8988T (cell line): ENCODE results near the gene TAF3.
"Not testable (repeated sequence)": the region's sequence is repeated elsewhere in the genome, so short reads cannot be mapped to it uniquely, and the experiment has no call there.

Source experiments
- DNase-seq: peaks from one replicate; pipeline ENCODE4 v3.0.0; 2011

TAF3 gene, protein sequence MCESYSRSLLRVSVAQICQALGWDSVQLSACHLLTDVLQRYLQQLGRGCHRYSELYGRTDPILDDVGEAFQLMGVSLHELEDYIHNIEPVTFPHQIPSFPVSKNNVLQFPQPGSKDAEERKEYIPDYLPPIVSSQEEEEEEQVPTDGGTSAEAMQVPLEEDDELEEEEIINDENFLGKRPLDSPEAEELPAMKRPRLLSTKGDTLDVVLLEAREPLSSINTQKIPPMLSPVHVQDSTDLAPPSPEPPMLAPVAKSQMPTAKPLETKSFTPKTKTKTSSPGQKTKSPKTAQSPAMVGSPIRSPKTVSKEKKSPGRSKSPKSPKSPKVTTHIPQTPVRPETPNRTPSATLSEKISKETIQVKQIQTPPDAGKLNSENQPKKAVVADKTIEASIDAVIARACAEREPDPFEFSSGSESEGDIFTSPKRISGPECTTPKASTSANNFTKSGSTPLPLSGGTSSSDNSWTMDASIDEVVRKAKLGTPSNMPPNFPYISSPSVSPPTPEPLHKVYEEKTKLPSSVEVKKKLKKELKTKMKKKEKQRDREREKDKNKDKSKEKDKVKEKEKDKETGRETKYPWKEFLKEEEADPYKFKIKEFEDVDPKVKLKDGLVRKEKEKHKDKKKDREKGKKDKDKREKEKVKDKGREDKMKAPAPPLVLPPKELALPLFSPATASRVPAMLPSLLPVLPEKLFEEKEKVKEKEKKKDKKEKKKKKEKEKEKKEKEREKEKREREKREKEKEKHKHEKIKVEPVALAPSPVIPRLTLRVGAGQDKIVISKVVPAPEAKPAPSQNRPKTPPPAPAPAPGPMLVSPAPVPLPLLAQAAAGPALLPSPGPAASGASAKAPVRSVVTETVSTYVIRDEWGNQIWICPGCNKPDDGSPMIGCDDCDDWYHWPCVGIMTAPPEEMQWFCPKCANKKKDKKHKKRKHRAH

DNA sequence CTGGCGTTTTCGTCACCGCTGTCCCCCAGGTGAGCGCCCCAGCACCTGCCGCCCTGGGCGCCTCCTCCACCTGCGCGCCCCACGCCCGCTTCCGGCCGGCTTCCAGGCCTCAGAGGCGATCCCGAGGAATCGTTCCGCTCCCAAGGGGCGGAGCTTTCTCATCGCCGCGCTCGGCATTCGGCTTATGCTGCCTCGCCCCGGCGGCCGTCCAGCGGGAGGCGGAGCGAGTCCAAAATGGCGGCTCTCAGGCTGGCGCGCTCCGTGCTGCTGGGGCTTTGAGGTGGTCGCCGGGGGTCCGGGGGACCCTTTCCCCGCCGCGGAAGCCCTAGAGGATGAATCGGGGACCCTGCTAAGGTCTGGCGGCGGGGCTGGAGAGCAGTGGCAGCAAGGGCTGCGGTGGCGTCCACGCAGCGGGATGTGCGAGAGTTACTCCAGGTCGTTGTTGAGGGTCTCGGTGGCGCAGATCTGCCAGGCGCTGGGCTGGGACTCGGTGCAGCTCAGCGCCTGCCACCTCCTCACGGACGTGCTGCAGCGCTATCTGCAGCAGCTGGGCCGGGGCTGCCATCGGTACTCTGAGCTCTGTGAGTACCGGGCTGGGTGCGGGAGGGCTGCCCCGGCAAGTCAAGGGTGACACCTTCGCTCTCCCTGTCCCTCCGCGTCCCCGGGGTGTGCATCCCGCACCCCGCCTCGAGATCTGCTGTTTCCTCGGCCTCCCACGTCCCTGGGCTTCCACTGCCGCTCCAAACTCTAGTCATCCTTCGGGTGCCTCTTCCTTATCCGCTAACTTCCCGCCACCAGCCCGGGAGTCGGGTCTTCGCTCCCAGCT lies at the start of gene TAF3:
TSS of gene TAF3 (plus strand) at position 211 of the 826 bp plus-strand sequence. CDS start at position 416, 205 bp downstream.
- peak; percentile 59 for DNase-seq

DNA sequence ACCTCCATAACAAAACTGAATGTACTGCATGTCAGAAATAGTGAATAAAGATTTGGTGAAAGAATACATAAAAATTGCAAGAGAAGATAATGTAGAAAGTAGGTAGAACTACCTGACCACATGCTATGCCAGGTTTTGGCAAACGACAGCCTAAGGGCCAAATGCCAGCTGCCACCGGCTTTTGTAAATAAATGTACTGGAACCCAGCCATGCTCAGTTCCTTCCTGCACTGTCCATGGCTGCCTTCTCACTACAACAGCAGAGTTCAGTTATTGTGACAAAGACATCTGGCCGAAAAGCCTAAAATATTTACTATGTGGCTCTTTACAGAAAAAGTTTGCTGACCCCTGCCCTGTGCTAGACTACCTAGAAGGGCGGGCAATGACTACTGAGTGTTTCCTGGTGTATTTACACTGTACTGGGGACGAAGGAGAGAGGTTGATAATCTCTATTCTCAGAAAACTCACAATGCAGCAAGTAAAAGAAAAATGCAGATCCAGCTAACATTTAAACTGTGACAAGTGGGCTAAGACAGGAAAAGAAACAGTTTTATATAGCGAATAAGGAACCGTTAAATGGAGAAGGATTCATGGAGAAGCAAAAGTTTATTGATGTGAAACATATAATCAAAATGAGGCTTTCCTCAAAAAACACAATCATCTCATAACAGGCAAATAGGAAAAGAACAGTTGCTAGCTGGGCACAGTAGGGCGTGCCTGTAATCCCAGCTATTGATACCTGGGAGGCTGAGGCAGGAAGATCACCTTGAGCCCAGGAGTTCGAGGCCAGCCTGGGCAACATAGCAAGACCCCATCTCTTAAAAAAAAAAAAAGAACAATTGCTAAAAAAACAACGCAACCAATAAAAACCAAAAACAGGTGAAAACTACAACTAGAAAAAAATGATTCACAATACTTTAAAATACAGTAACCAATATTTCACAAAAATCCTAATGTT lies 44.2 kb upstream of the TAF3 start:
- no peak for DNase-seq

DNA sequence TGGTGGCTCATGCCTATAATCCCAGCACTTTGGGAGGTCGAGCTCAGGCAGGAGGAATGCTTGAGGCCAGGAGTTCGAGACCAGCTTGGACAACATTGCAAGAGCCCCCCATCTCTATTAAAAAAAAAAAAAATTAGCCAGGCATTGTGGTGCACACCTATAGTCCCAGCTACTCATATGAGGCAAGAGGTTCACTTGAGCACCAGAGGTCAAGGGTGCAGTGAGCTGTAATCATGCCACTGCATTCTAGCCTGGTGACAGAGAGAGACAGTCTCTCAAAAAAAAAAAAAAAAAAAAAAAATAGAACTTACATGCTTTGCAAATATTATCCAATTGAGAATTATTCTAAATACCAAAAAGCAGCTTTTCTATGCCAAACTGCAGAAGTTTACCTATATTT lies 41.5 kb upstream of the TAF3 start:
- DNase-seq = no peak

DNA sequence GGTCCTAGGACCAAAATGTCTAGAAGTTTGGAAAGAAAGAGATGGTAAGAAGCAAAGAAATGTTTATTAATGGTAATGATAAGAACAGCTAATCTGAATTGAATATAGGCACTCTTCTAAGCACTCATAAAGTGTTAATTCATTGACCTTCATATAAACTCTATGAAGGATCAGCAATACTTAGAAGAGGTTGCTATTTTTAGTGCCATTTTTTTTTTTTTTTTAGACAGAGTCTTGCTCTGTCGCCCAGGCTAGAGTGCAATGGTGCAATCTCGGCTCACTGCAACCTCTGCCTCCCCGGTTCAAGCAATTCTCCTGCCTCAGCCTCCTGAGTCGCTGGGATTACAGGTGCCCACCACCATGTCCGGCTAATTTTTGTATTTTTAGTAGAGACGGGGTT lies 36.1 kb upstream of the TAF3 start:
- DNase-seq = not testable (repeated sequence)

DNA sequence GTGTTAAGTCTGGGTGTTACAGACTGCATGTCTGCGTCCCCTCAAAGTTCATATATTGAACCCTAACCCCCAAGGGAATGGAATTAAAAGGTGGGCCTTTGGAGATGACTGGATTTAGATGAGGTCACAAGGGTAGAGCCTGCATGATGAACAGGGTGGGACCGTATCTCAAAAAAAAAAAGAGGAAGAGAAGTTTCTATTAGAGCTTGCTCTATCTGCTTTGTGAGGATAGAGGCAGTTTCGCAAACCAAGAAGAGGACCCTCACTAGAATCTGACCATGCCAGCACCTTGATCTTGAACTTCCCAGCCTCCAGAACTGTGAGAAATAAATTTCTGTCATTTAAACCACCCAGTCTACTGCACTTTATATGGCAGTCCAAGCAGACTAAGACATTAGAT lies 31.9 kb upstream of the TAF3 start:
- no peak for DNase-seq

DNA sequence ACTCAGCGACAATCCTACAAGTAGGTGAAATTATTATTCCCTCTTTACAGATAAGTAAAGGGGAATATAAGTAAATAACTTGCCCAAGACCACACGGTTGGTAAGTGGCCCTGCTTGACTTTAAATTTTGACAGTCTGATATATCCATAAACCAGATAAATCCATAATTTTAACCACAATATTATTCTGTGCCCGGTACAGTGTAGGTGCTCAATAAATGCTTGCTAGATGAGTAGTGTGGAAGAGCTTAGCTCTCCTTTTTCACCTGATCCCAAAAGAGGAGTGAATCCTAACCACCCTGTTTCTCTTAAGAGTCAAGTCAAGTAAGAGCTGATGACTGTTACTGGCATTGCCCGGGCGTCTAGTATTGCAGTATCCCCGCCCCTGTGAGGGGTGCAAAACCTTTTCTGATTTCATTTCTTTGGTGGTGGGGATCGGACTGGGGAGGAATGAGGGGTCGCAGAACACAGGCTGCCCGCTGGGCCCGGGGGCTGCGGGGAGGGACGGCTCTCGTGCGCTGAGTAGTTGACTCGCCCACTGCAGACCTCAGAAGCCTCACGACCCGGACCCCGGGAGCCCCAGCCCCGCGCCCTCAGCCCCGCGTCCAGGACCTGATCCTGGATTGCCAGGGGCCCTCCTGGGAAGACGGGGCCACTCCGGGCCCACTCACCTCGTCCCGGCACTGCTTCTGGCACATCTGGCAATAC lies 31.0 kb upstream of the TAF3 start:
- no peak for DNase-seq

DNA sequence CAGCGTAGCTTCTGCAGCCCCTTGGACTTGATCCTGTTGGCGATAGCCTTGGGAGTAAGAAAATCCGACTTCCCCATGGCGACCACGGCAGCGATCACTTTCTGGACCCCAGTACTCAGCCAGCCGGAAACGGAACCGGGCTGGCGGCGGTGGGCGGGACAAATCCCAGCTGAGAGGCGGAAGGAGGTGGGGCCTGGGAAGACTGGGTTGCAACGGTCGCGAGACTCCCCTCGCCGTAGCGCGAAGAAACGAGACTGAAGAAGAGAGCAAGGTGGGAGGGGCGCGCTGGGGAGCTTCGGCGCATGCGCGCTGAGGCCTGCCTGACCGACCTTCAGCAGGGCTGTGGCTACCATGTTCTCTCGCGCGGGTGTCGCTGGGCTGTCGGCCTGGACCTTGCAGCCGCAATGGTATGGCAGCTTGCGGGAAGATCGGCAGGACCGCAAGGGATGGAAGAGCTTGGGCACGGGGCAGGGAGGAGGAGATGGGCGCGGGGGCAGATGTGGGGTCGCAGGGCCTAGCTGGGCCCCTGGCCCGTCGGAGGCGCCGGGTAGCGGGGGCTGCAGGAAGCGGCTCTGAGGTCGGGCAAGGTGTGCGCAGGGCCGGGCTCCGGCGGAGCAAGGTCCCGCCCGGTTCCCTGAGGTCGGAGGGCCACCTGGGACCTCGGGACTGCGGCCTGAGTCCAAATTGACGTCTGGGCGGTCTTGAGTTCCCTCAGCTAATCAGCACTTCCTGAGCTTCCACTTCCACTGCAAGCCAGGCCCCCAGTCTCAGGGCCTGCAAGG lies 30.3 kb upstream of the TAF3 start, which contains the start of the genes ATP5F1C and KIN:
TSS of gene ATP5F1C (plus strand) at position 321 of the 782 bp plus-strand sequence. CDS start at position 352, 31 bp downstream.
TSS of gene KIN (minus strand) at position 137 of the 782 bp plus-strand sequence. CDS start at position 77, 60 bp downstream.
- DNase-seq = peak; percentile 89

DNA sequence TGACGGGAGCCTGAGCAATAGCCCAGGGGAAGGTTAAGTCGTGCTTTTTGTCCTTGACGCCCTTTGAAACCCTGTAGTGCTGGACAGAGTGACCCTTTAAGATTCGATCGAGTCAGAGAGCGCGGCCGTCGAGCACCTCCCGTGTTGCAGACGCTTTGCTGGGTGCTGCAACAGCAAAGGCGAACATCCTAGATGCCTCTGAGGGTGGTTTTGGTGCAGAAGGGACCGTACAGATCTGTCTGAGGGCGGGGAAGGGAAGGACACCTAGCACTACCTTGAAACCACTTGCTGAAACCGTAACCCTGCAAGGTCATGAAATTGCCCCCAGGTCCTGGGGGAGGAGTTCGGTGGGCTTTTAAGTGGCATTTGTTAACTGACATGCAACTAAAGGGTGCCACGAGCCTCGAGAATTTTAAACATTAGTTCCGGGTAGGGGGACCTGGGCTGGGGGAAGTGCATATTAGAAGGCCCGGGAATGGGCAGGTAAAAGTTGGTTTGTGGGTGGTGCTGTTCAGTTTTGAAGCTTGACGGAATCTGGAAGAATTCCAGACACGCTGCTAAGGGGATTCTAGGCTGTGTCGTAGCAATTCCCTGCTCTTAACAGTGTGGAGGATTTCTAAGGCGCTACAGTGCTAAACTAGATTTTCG lies 29.5 kb upstream of the TAF3 start:
- no peak for DNase-seq

DNA sequence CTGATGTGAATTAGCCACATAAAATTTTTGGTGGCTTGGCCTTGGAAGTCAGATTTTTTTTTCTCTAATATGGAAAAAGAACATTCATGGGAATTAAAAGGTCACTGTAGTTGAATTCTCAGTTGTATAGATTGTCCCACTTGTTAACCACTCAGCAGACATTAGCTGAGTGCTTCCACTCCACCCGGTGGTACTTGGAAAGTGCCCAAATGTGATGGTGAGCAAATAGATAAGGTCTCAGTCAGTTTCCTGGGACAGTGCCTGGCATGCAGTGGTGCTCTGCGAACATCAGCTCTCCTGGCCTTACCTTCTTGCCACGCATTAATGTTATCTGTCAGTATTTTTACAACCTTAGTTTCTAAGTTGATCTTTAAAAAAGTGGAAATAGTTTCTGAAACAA lies 28.9 kb upstream of the TAF3 start:
- no peak for DNase-seq

DNA sequence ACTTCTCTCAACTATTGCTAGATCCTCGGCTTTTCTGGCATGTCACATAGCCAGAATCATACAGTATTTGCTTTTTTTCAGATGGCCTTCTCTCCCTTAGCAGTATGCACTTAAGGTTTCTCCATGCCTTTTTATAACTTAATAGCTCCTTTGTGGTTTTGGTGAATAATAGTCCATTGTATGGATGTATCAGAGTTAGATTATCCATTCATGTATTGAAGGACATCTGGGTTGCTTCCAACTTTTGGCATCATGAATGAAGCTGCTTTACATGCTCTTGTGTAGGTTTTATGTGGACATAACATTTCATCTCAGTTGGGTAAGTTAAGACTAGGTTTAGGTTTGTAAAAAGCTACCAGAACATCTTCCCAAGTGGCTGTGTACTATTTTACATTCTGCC lies 25.8 kb upstream of the TAF3 start:
- DNase-seq = no peak

DNA sequence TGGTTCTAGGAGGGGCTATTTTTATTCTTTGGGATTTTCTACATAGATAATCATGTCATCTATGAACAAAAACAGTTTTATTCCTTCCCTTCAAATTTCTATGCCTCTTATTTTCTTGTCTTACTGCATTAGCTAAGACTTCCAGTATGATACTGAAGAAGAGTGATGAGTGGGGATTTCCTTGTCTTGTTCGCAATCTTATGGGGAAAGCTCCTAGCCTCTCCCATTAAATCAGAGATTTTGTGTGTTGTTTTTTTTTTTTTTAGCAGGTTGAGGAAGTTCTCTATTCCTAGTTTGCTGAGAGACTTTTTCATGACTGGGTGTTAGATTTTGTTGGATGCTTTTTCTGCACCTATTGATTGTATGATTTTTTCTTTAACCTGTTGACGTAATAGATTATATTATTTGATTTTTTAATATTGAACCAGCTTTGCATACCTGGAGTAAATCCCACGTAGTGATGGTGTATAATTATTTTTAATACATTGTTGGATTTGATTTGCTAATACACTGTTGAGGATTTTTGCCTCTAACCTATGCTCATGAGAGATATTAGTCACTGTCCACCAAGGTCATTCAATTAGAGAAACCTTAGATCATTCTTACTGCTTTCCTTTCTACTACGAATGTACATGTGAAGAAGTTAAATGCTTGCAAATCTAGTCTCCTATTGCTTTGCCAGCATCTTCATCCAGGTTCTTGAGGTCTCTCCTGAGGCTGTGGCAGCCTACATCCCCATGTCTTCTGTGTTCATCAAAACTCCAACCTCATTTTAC lies 23.9 kb upstream of the TAF3 start:
- no peak for DNase-seq

DNA sequence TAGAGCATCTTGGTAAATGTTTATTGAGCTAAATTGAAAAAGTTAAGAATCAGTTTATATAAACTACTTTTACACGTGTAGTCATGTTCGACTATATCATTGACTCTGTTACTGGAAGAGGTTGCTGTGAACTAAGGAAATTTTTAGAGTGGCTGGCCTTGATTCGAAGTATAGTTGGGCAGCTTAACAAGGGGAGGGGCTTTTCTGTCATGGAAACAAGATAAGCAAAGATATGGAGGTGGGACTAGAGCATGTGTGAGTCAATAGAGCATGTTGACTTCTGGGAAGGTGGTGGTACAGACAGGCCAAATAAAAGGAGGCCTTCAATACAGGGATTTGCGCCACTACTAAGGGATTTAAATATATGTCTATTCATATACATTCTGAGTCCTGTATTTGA lies 22.7 kb upstream of the TAF3 start:
- no peak for DNase-seq

DNA sequence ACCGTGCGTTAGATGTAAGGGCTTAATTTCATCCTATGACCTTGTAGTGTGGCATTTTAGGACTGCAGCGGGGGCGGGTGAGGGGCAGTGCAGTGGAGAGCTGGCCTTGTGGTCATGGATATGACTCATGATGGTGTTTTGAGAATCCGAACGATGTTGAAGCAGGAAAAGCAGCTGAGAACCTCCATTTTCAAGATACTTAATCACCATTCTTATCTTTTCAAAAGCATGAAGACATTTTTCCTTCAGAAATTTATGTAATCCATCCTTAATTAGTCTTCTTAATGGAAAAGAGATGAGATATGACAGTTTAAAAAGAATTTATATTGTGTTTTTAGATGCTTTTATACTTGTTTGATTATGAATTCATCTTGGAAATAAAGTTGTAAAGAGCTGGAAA lies 20.7 kb upstream of the TAF3 start:
- DNase-seq = peak; percentile 46

DNA sequence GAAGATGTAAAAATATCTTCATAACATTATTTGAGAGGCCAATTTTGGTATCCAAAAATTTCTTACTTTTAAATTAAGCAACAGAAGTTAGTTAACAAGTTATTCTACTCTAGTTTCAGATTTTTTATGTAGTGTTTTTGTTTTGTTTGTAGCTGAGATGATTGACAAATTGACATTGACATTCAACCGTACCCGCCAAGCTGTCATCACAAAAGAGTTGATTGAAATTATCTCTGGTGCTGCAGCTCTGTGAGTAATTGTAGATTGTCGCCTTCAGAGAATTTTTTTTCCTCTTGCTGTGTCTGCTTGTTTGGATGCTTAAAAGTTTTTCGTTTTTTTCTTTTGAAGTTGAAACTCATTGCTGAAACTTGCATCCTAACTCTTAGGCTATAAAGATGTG lies 15.7 kb upstream of the TAF3 start:
- no peak for DNase-seq

DNA sequence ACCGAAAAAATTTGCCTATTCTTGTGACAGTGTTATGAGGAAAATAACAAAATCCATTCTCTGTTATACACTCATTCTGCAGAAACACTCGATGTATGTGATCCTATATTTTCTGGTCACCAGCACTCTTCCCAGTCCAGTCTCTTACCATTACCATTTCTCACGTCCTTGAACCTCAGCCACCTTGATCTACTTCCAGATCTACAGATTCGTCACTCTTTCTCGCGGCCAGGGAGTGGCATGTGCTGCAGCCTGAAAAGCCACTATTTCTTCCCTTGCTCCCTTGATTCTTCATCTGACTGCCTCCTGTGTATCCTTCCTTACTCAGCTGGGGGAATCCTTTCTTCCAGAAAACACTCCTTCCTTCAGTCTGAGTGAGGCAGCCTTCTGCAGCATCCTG lies 14.1 kb upstream of the TAF3 start:
- no peak for DNase-seq

DNA sequence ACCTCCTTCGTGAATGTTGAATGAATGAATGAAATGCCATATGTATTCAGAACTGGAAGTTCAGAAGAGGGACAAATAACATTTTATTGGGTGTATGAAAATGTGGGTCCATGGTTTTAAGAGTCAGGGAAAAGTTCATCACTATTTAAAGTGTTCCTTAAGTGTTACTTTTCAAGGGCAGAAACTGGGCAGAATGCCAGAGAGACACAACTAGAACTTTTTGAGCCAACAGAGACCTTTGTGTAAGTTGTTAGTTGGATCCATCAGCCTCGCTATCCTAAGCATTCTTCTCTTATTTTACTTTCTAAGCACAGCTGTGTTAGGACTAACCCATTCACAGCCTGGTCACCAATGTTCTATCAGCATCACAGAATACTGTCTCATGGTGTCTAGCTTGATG lies 13.6 kb upstream of the TAF3 start:
- DNase-seq = no peak

DNA sequence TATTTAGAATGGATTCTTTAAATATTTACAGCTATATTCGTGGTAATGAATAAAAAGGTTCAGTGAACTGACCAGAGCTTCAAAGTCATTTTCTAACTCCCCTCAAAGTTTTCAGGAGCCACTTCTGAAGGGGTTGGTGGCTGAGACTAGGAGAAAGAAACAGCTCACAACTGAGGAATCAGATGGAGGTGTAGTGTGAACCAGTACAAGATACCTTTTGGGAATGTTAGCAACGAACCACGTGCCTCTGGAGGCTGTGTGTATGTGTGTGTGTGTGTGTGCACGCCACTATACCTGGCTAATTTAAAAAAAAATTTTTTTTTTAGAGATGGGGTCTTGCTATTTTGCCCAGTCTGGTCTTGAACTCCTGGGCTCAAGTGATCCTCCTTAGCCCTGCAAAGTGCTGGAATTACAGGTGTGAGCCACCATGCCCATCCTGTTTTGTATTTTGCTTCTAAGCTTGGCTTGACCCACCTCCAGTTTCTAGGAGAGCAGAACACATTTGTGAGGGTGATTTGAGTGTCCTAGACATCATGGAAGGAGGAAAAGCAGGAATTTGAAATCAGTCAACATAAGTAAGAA lies 9.5 kb upstream of the TAF3 start:
- DNase-seq = no peak

DNA sequence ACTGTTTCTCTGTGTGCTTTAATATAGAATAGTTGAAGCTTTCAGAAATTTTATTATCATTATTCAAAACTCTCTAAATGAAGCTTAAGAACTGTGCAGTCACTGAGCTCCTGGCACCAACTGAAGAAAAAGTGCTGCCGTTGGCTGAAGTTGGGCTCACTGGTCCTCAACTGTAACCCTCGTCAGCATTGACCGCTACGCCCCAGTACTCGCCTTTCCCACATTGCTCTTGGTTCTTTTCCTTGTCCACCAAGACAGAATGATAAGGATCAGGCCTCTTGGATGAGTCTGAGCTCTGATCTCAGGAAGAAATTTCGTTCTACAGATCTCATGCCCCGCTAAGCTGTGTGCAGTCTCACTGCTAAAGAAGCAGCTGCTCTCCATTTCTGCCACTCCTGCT lies 7.9 kb upstream of the TAF3 start:
- no peak for DNase-seq
